HepG2 (cell line): Measurements from ENCODE around the gene CATSPERD. TPM values are rescaled to one million over a fixed set of nuclear protein-coding genes. Genes with fewer than 3 reads are reported as not detected.

ENCODE experiments used
- ARNTL ChIP-seq: sonication (generic); formaldehyde crosslinking; IDR thresholded peaks from 2 replicates; pipeline ENCODE4 v1.4.0; 2020; ENCODE audit warnings: mild to moderate bottlenecking, missing genetic modification reagents
- CERS6 ChIP-seq: sonication (generic); formaldehyde crosslinking; IDR thresholded peaks from 2 replicates; pipeline ENCODE4 v1.5.0; 2020; ENCODE audit warnings: missing genetic modification reagents
- DPF2 ChIP-seq: sonication (generic); formaldehyde crosslinking; IDR thresholded peaks from 2 replicates; pipeline ENCODE4 v1.4.0; 2020; ENCODE audit warnings: mild to moderate bottlenecking, low read depth, missing genetic modification reagents, borderline replicate concordance
- DZIP1 ChIP-seq: sonication (generic); formaldehyde crosslinking; IDR thresholded peaks from 2 replicates; pipeline ENCODE4 v1.5.0; 2020; ENCODE audit warnings: mild to moderate bottlenecking, missing genetic modification reagents
- EED ChIP-seq: sonication (generic); formaldehyde crosslinking; IDR thresholded peaks from 2 replicates; pipeline ENCODE4 v1.5.0; 2020; ENCODE audit warnings: mild to moderate bottlenecking, missing genetic modification reagents
- ERF ChIP-seq: IDR thresholded peaks from 2 replicates; pipeline ENCODE4 v1.6.1; 2018; ENCODE audit warnings: missing biosample characterization, missing genetic modification reagents
- GPN1 ChIP-seq: sonication (generic); formaldehyde crosslinking; IDR thresholded peaks from 2 replicates; pipeline ENCODE4 v1.5.1; 2020; ENCODE audit warnings: missing genetic modification reagents, borderline replicate concordance
- HOXA9 ChIP-seq: sonication (generic); formaldehyde crosslinking; IDR thresholded peaks from 2 replicates; pipeline ENCODE4 v1.8.1; 2022; ENCODE audit warnings: missing genetic modification reagents, mild to moderate bottlenecking, moderate library complexity, borderline replicate concordance
- MAF1 ChIP-seq: sonication (generic); formaldehyde crosslinking; IDR thresholded peaks from 2 replicates; pipeline ENCODE4 v1.5.0; 2020; ENCODE audit warnings: missing genetic modification reagents, borderline replicate concordance
- NCOA5 ChIP-seq: sonication (generic); formaldehyde crosslinking; IDR thresholded peaks from 2 replicates; pipeline ENCODE4 v1.4.0; 2020; ENCODE audit warnings: missing genetic modification reagents
- NFYB ChIP-seq: sonication (generic); formaldehyde crosslinking; IDR thresholded peaks from 2 replicates; pipeline ENCODE4 v1.4.0; 2020; ENCODE audit warnings: missing genetic modification reagents
- PRDM4 ChIP-seq: sonication (generic); formaldehyde crosslinking; IDR thresholded peaks from 2 replicates; pipeline ENCODE4 v1.9.0; 2021; ENCODE audit warnings: missing genetic modification reagents, borderline replicate concordance
- STAT5B ChIP-seq: sonication (generic); formaldehyde crosslinking; IDR thresholded peaks from 2 replicates; pipeline ENCODE4 v1.4.0; 2020; ENCODE audit warnings: missing genetic modification reagents
- ZBTB38 ChIP-seq: sonication (generic); formaldehyde crosslinking; IDR thresholded peaks from 2 replicates; pipeline ENCODE4 v1.5.1; 2020; ENCODE audit warnings: mild to moderate bottlenecking, missing genetic modification reagents
- ZFX ChIP-seq: sonication (generic); formaldehyde crosslinking; IDR thresholded peaks from 2 replicates; pipeline ENCODE4 v1.4.0; 2020; ENCODE audit warnings: mild to moderate bottlenecking, low read depth, missing genetic modification reagents, moderate library complexity
- ZNF343 ChIP-seq: sonication (generic); formaldehyde crosslinking; IDR thresholded peaks from 2 replicates; pipeline ENCODE4 v1.4.0; 2020; ENCODE audit warnings: mild to moderate bottlenecking, missing genetic modification reagents
- ZNF510 ChIP-seq: sonication (generic); formaldehyde crosslinking; IDR thresholded peaks from 2 replicates; pipeline ENCODE4 v1.4.0; 2020; ENCODE audit warnings: low read depth, mild to moderate bottlenecking, missing genetic modification reagents
- ZNF543 ChIP-seq: sonication (generic); formaldehyde crosslinking; IDR thresholded peaks from 2 replicates; pipeline ENCODE4 v1.4.0; 2020; ENCODE audit warnings: mild to moderate bottlenecking, missing genetic modification reagents
- ZNF550 ChIP-seq: sonication (generic); formaldehyde crosslinking; IDR thresholded peaks from 2 replicates; pipeline ENCODE4 v1.4.0; 2020; ENCODE audit warnings: mild to moderate bottlenecking, missing genetic modification reagents, borderline replicate concordance
- ZNF598 ChIP-seq: sonication (generic); formaldehyde crosslinking; IDR thresholded peaks from 2 replicates; pipeline ENCODE4 v1.5.1; 2020; ENCODE audit warnings: mild to moderate bottlenecking, missing genetic modification reagents, borderline replicate concordance
- ZNF639 ChIP-seq: conservative IDR thresholded peaks from 2 replicates; pipeline ENCODE4 v1.6.1; 2018; ENCODE audit warnings: missing genetic modification reagents
- ZNF768 ChIP-seq: sonication (generic); formaldehyde crosslinking; IDR thresholded peaks from 2 replicates; pipeline ENCODE4 v1.4.0; 2020; ENCODE audit warnings: missing genetic modification reagents
- ZNF776 ChIP-seq: sonication (generic); formaldehyde crosslinking; IDR thresholded peaks from 2 replicates; pipeline ENCODE4 v1.4.0; 2020; ENCODE audit warnings: mild to moderate bottlenecking, missing genetic modification reagents
- polyA plus RNA-seq, 8 experiments: library from polyadenylated mRNA; depleted of rRNA in 3 of 8; stranded (reverse) in 7 of 8; unstranded in 1 of 8; fragments of >200 nt; fragmentation: Illumina TruSeq in 4 of 8; extraction: Trizol in 4 of 8; gene quantifications; 2 replicates each; pipeline versions ENCODE4 v1.2.1 to v1.2.3, GENCODE V29; 2011 to 2016; ENCODE audit warnings: low read depth in 4 of 8, missing spikeins in 1 of 8, mixed read lengths in 1 of 8; ENCODE audit not compliant: insufficient read depth in 1 of 8
- total RNA-seq, 5 experiments: library from RNA; depleted of rRNA; stranded (reverse); fragments of >200 nt; fragmentation: Illumina TruSeq; extraction: Trizol; gene quantifications; 2 replicates each; pipeline ENCODE4 v1.2.3, GENCODE V29; 2016; ENCODE audit warnings: low read depth in 1 of 5

CATSPERD gene
- total and polyA plus RNA-seq, 2 of the 13 experiments (the other 11 are each of a cell fraction or from before 2014, with no cell fraction given), result 0.04 TPM; not detected in 1

GRCh38 chr19:5803752-5804515 is 83.5 kb downstream of the CATSPERD start (continued):
- no peak for TF ChIP-seq PRDM4 (CRISPR knock-in tag)
- 0 out of 2 replicates have a peak, but pooled peaks have one; percentile 20 for TF ChIP-seq ZNF510
- TF ChIP-seq ERF (CRISPR knock-in tag), result peak; percentile 46; the same call in 1 of the 2 replicates
- no peak for TF ChIP-seq NCOA5
- peak; percentile 89; the same call in 1 of the 2 replicates for TF ChIP-seq ZNF598 (CRISPR knock-in tag)
- TF ChIP-seq HOXA9, result peak; percentile 56; the same call in 1 of the 2 replicates
- peak; percentile 55; the same call in 1 of the 2 replicates for TF ChIP-seq ZFX (CRISPR knock-in tag)
- TF ChIP-seq ZNF343 (CRISPR knock-in tag), result peak; percentile 42; the same call in 1 of the 2 replicates
- TF ChIP-seq DPF2, result no peak
- peak; percentile 32 for TF ChIP-seq ZNF768 (CRISPR knock-in tag)
- 0 out of 2 replicates have a peak, but pooled peaks have one; percentile 35 for TF ChIP-seq MAF1 (CRISPR knock-in tag)
- TF ChIP-seq ZNF550 (CRISPR knock-in tag), result no peak
- TF ChIP-seq STAT5B (CRISPR knock-in tag), result no peak
- TF ChIP-seq GPN1, result no peak
- TF ChIP-seq ZBTB38 (CRISPR knock-in tag), result peak; percentile 86
- peak; percentile 51; the same call in 1 of the 2 replicates for TF ChIP-seq ZNF543
- TF ChIP-seq ARNTL (CRISPR knock-in tag), result peak; percentile 71
- 0 out of 2 replicates have a peak, but pooled peaks have one; percentile 60 for TF ChIP-seq ZNF776 (CRISPR knock-in tag)
- TF ChIP-seq CERS6 (CRISPR knock-in tag), result no peak
- no peak for TF ChIP-seq NFYB (CRISPR knock-in tag)
- TF ChIP-seq DZIP1 (CRISPR knock-in tag), result no peak
- TF ChIP-seq EED (CRISPR knock-in tag), result peak; percentile 85
- no peak for TF ChIP-seq ZNF639 (CRISPR knock-in tag)
